ENCODE data around the gene TPP1.

The TPP1 gene

GRCh38 chr11:6568191-6568918 lies 50.9 kb downstream of the TPP1 start:
- ATAC-seq (ENCODE audit: low read depth) (no peak), DNase-seq (ENCODE audit: low spot score in 2 of 2) (no peak)
- Mint-ChIP-seq H3K9me3 (no peaks in the 10 kb centered on the region), H3K27me3 (no peaks in the 10 kb centered on the region), H3K4me3 (no peak overlapping the region), H3K4me1 (peaks cover 2% of the 10 kb centered on the region), H3K36me3 (peaks cover 20% of the 10 kb centered on the region), H3K27ac (no peak overlapping the region)

- Mint-ChIP-seq H3K27ac (no peak overlapping the region), H3K36me3 (peaks cover 18% of the 10 kb centered on the region), H3K4me3 (no peak overlapping the region), H3K4me1 (peaks cover 2% of the 10 kb centered on the region), H3K9me3 (no peaks in the 10 kb centered on the region), H3K27me3 (no peaks in the 10 kb centered on the region)
- DNase-seq (ENCODE audit: low spot score in 2 of 2) (no peak), ATAC-seq (ENCODE audit: low read depth) (no peak)
These were observed 51.9 kb downstream of the TPP1 start for GRCh38 chr11:6567371-6567745.

- Mint-ChIP-seq H3K4me3 (no peak overlapping the region), H3K9me3 (no peaks in the 10 kb centered on the region), H3K36me3 (peaks cover 20% of the 10 kb centered on the region), H3K27me3 (no peaks in the 10 kb centered on the region), H3K27ac (no peak overlapping the region), H3K4me1 (peaks cover 2% of the 10 kb centered on the region)
- DNase-seq (ENCODE audit: low spot score in 2 of 2): no peak
- ATAC-seq (ENCODE audit: low read depth): no peak
These were observed 52.4 kb downstream of the TPP1 start for GRCh38 chr11:6566704-6567370.

GRCh38 chr11:6565988-6566703 lies 53.1 kb downstream of the TPP1 start:
- H3K9me3 Mint-ChIP-seq: no peaks in the 10 kb centered on the region
- ATAC-seq (ENCODE audit: low read depth): no peak
- peaks cover 5% of the 10 kb centered on the region for H3K4me1 Mint-ChIP-seq

GRCh38 chr11:6565325-6565724 lies 53.9 kb downstream of the TPP1 start:
- Mint-ChIP-seq H3K4me3 (no peak overlapping the region), H3K4me1 (peaks cover 5% of the 10 kb centered on the region), H3K27ac (no peak overlapping the region), H3K9me3 (no peaks in the 10 kb centered on the region), H3K36me3 (peaks cover 20% of the 10 kb centered on the region), H3K27me3 (no peaks in the 10 kb centered on the region)
- DNase-seq (ENCODE audit: low spot score in 2 of 2) (no peak), ATAC-seq (ENCODE audit: low read depth) (no peak)

More at GRCh38 chr11:6565988-6566703, 53.1 kb downstream of the TPP1 start:
- H3K36me3 Mint-ChIP-seq: peaks cover 19% of the 10 kb centered on the region
- DNase-seq (ENCODE audit: low spot score in 2 of 2): no peak
- no peaks in the 10 kb centered on the region for H3K27me3 Mint-ChIP-seq
- no peak overlapping the region for H3K4me3 Mint-ChIP-seq
- no peak overlapping the region for H3K27ac Mint-ChIP-seq

- peaks cover 5% of the 10 kb centered on the region for H3K4me1 Mint-ChIP-seq
- no peaks in the 10 kb centered on the region for H3K27me3 Mint-ChIP-seq
- no peak overlapping the region for H3K27ac Mint-ChIP-seq
- DNase-seq (ENCODE audit: low spot score in 2 of 2) (no peak), ATAC-seq (ENCODE audit: low read depth) (no peak)
- H3K36me3 Mint-ChIP-seq: peaks cover 25% of the 10 kb centered on the region
- H3K9me3 Mint-ChIP-seq: no peaks in the 10 kb centered on the region
- no peak overlapping the region for H3K4me3 Mint-ChIP-seq
These were observed 55.6 kb downstream of the TPP1 start for GRCh38 chr11:6563667-6564066.

GRCh38 chr11:6563121-6563619 lies 56.1 kb downstream of the TPP1 start:
- H3K27ac Mint-ChIP-seq: no peak overlapping the region
- ATAC-seq (ENCODE audit: low read depth) (no peak), DNase-seq (ENCODE audit: low spot score in 2 of 2) (no peak)
- H3K27me3 Mint-ChIP-seq: no peaks in the 10 kb centered on the region
- peaks cover 25% of the 10 kb centered on the region for H3K36me3 Mint-ChIP-seq
- H3K4me1 Mint-ChIP-seq: peaks cover 5% of the 10 kb centered on the region
- H3K4me3 Mint-ChIP-seq: no peak overlapping the region
- H3K9me3 Mint-ChIP-seq: no peaks in the 10 kb centered on the region

All from memory B cell (primary cell).